HG02588 (cell line): ENCODE results near the gene FITM2.

Experiments used
- ATAC-seq: cut with Tn5 transposase; IDR thresholded peaks from one replicate; pipeline ENCODE4 v1.9.1; 2021; ENCODE audit warnings: mild to moderate bottlenecking, moderate library complexity; ENCODE audit not compliant: unreplicated experiment

The FITM2 gene

DNA sequence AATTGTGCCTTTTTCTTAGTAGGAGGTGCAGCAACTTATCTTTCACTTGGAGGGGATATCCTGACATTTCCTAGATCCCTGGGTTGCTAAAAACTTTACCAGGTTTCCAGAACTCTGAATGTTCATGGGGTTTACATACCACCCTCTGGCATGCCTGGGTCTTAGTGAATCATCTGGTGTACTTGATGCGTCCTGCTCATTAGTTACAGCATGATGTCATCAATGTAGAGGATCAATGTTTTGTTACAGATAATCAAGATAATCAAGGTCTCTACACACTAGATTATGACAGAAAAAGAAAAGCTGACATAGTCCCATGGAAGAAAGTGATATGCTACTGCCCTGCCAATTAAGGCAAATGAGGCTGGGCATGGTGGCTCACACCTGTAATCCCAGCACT, 27.0 kb downstream of the FITM2 start:
- no peak for ATAC-seq

- ATAC-seq: no peak
Observed at GRCh38 chr20:44282192-44282591, 28.8 kb downstream of the FITM2 start.

DNA sequence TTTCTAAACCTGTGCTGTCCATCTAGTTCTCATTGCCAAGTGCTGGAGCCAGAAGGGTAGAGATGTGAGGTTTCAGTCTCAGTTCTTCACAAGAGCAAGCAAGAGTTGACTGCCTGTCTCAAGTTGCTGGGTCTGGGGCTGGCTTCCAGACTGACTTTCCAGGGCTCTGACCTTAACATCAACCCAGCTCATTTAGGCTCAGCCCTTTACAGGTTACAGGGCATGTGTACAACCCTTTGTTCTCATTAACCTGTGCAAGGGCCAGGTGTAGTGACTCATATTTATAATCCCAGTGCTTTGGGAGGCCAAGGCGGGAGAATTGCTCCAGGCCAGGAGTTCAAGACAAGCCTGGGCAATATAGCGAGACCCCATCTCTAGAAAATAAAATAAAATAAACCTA, 30.6 kb downstream of the FITM2 start:
- ATAC-seq: no peak

GRCh38 chr20:44279228-44279627, 31.8 kb downstream of the FITM2 start:
- ATAC-seq: no peak

DNA sequence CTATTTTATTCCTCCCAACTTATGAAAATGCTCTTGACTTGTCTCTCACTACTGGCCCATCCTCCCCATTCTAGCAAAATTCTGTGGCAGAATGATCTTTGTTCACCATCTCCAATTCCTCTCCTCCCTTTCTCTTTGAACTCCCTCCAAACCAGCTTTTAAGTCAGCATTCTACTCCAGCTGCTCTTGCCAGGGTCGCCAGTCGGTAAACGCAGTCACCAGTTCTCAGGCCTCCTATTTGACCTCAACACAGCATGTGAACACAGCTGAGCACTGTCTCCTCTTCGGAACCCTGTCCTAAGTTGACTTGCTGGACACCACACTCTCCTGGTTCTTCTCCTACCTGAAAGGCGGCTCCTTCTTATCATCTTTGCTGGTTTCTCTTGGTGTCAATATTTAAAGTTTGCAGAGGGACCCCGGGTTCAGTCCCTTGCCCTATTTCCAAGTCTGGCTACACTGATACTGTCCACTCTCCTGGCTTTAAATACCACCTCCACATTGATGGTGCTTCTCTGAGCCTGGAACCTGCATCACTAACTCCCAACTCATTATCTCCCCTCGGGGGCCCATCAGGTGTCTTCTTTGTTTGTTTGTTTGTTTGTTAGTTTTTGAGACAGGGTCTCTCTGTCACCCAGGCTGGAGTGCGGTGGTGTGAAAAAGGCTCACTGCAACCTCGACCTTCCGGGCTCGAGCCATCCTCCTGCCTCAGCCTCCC, 36.5 kb downstream of the FITM2 start:
- ATAC-seq: no peak

- no peak for ATAC-seq
Observed at GRCh38 chr20:44273231-44274215, 37.5 kb downstream of the FITM2 start.

DNA sequence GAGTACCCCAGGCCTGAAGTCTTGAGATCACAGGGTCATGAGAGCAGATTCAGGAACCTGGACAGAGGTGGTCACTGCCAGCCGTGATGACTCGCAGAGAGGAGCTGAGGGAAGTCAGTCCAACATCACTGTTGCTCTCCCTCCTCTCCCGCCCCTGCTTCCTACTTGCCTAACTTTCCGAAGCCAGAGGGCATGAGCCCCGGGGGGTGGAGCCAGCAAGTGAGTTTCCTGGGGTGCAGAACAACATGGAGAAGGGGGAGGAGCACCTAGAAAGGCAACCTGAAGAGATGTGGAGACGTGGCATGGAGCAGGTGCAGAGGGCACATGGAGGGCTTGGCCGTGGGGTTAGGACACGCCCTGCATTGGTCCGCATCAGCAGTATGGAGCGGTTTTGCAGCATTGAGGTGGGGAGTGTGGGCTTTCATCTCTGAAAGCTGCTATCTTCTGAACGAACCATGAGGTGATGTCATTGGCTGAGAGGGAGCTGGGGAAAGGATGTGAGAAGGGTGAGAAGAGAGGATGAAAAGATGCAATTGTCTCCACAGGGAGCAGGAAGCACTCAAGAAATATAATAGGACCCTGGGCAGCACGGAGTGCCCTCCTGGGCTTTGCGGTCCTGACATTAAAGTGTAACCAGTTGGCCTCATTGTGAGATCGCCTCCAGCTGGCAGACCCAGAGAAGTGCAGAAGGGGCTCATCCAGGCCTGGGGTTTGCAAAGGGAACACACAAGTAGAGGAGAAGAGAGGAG, 38.9 kb downstream of the FITM2 start:
- ATAC-seq: no peak

GRCh38 chr20:44268802-44269201, 42.2 kb downstream of the FITM2 start:
- ATAC-seq: no peak

DNA sequence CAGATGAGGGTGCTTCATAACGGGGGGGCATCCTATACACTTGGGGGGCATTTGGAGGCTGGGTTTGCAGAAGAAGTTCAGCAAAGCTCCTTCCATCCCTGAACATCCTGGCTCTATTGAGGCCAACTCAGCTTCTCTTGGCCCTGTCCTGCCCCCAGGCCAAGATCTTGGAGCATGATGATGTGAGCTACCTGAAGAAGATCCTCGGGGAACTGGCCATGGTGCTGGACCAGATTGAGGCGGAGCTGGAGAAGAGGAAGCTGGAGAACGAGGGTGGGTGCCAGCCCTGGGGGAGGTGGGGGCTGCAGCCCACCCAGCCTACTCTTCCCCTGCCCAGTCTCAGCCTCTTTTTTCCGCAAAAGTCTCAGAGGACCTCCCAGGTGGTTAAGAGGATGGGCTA, 46.7 kb downstream of the FITM2 start:
- no peak for ATAC-seq

GRCh38 chr20:44258226-44258890, 52.6 kb downstream of the FITM2 start:
- no peak for ATAC-seq

- no peak for ATAC-seq
Observed at GRCh38 chr20:44256961-44257360, 54.0 kb downstream of the FITM2 start.

DNA sequence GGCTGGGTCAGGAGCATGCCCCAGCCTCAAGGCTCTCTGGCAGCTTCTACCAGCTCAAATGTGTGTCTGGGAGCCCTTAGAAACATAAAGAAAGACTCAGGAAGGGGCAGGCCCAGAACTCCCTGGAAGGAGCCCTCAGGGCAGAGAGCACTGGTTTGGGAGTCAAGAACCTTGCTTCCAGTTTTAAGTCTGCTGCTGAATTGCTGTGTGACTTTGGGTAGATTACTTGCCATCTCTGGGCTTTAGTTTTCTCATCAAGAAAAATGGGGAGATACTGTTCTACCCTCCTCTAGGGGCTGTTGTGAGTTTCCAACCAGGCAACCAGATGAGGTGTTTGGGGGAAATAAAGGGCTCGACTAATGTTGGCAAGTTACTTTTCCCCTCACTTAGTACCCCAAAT, 55.1 kb downstream of the FITM2 start:
- no peak for ATAC-seq

GRCh38 chr20:44254073-44254472, 56.9 kb downstream of the FITM2 start:
- no peak for ATAC-seq

DNA sequence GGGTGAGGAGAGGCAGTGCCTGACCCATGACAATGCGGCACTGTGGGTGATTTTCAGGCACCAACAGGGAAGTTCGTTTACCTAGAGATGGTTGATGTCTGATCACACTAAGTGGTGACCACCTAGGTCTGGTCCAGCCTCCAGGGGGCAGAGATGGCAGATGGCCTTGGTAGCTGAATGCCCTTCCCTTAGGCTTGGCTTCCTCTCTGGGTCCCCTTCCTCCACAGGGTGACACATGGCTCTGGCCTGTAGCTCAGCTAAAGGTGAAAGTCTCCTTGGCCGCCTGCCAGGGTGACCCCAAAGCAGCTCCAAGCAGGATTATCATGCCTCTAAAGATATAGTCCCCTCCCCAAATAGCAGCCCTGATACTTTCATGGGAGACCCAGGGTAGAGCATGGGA, 57.5 kb downstream of the FITM2 start:
- no peak for ATAC-seq
